HepG2 (cell line): ENCODE data around the gene HAGH. TPM values are rescaled to one million over a fixed set of nuclear protein-coding genes. Genes with fewer than 3 reads are reported as not detected.

ENCODE experiments used
- ATF1 ChIP-seq: IDR thresholded peaks from 2 replicates; pipeline ENCODE4 v1.6.1; 2016; ENCODE audit warnings: mild to moderate bottlenecking, control low read depth
- ATF6 ChIP-seq: sonication (generic); formaldehyde crosslinking; conservative IDR thresholded peaks from 2 replicates; pipeline ENCODE4 v1.4.0; 2020; ENCODE audit warnings: missing genetic modification reagents
- ATF7-NPFF ChIP-seq: sonication (generic); formaldehyde crosslinking; IDR thresholded peaks from 2 replicates; pipeline ENCODE4 v1.8.1; 2023; ENCODE audit warnings: mild to moderate bottlenecking, low read depth, missing genetic modification reagents, moderate library complexity
- CREB3 ChIP-seq: sonication (generic); formaldehyde crosslinking; IDR thresholded peaks from 2 replicates; pipeline ENCODE4 v1.5.0; 2020; ENCODE audit warnings: missing genetic modification reagents
- DMAP1 ChIP-seq: IDR thresholded peaks from 2 replicates; pipeline ENCODE4 v1.6.1; 2016
- FOXP1 ChIP-seq, 2 experiments: fragments of 450-650 bp in 1 of 2; IDR thresholded peaks; 2 replicates each; pipeline ENCODE4 v1.6.1; 2017 to 2018; ENCODE audit warnings: antibody characterized with exemption in 1 of 2
- GATAD1 ChIP-seq: IDR thresholded peaks from 2 replicates; pipeline ENCODE4 v1.6.1; 2016; ENCODE audit warnings: missing genetic modification reagents, missing compliant biosample characterization
- HMGXB4 ChIP-seq, 2 experiments: sonication (generic) in 1 of 2; formaldehyde crosslinking in 1 of 2; IDR thresholded peaks; 2 replicates each; pipeline versions ENCODE4 v1.4.0 to v1.6.1; 2018 to 2020; ENCODE audit warnings: missing genetic modification reagents in 2 of 2, borderline replicate concordance in 1 of 2, low read depth in 1 of 2, mild to moderate bottlenecking in 1 of 2, missing biosample characterization in 1 of 2
- IRF2 ChIP-seq: IDR thresholded peaks from 2 replicates; pipeline ENCODE4 v1.6.1; 2018; ENCODE audit warnings: missing genetic modification reagents, missing compliant biosample characterization
- KAT8 ChIP-seq: IDR thresholded peaks from 2 replicates; pipeline ENCODE4 v1.6.1; 2016; ENCODE audit warnings: missing genetic modification reagents, missing compliant biosample characterization
- KMT2A ChIP-seq: sonication (generic); formaldehyde crosslinking; IDR thresholded peaks from 2 replicates; pipeline ENCODE4 v1.4.0; 2020; ENCODE audit warnings: missing genetic modification reagents
- NFE2L1 ChIP-seq: sonication (generic); formaldehyde crosslinking; IDR thresholded peaks from 2 replicates; pipeline ENCODE4 v1.4.0; 2020; ENCODE audit warnings: missing genetic modification reagents, mild to moderate bottlenecking, borderline replicate concordance
- PHB2 ChIP-seq: fragments of 450-650 bp; IDR thresholded peaks from 2 replicates; pipeline ENCODE4 v1.6.1; 2018; ENCODE audit not compliant: partially characterized antibody
- SIN3A ChIP-seq: IDR thresholded peaks from 2 replicates; pipeline ENCODE4 v1.6.1; 2011; ENCODE audit warnings: low read depth, mild to moderate bottlenecking, control low read depth, low read length, borderline replicate concordance
- SP2 ChIP-seq: sonication (generic); formaldehyde crosslinking; IDR thresholded peaks from 2 replicates; pipeline ENCODE4 v1.5.1; 2020; ENCODE audit warnings: mild to moderate bottlenecking, missing genetic modification reagents
- TARDBP ChIP-seq: sonication (generic); formaldehyde crosslinking; IDR thresholded peaks from 2 replicates; pipeline ENCODE4 v1.8.0; 2022; ENCODE audit warnings: mild to moderate bottlenecking, missing genetic modification reagents
- UBTF ChIP-seq: sonication (generic); formaldehyde crosslinking; IDR thresholded peaks from 2 replicates; pipeline ENCODE4 v1.4.0; 2020; ENCODE audit warnings: mild to moderate bottlenecking, missing genetic modification reagents
- ZNF382 ChIP-seq: sonication (generic); formaldehyde crosslinking; IDR thresholded peaks from 2 replicates; pipeline ENCODE4 v1.5.0; 2020; ENCODE audit warnings: missing genetic modification reagents, mild to moderate bottlenecking, borderline replicate concordance
- ZNF451 ChIP-seq: sonication (generic); formaldehyde crosslinking; IDR thresholded peaks from 2 replicates; pipeline ENCODE4 v1.5.0; 2020; ENCODE audit warnings: mild to moderate bottlenecking, missing genetic modification reagents
- ZNF772 ChIP-seq: sonication (generic); formaldehyde crosslinking; IDR thresholded peaks from 2 replicates; pipeline ENCODE4 v1.5.0; 2020; ENCODE audit warnings: mild to moderate bottlenecking, missing genetic modification reagents
- ZNF891 ChIP-seq: sonication (generic); formaldehyde crosslinking; IDR thresholded peaks from 2 replicates; pipeline ENCODE4 v1.5.0; 2020; ENCODE audit warnings: mild to moderate bottlenecking, missing genetic modification reagents
- polyA plus RNA-seq, 8 experiments: library from polyadenylated mRNA; depleted of rRNA in 3 of 8; stranded (reverse) in 7 of 8; unstranded in 1 of 8; fragments of >200 nt; fragmentation: Illumina TruSeq in 4 of 8; extraction: Trizol in 4 of 8; gene quantifications; 2 replicates each; pipeline versions ENCODE4 v1.2.1 to v1.2.3, GENCODE V29; 2011 to 2016; ENCODE audit warnings: low read depth in 4 of 8, missing spikeins in 1 of 8, mixed read lengths in 1 of 8; ENCODE audit not compliant: insufficient read depth in 1 of 8
- total RNA-seq, 5 experiments: library from RNA; depleted of rRNA; stranded (reverse); fragments of >200 nt; fragmentation: Illumina TruSeq; extraction: Trizol; gene quantifications; 2 replicates each; pipeline ENCODE4 v1.2.3, GENCODE V29; 2016; ENCODE audit warnings: low read depth in 1 of 5

HAGH gene
- total and polyA plus RNA-seq, 2 of the 13 experiments (the other 11 are each of a cell fraction or from before 2014, with no cell fraction given): 70.4 to 95.4 TPM

GRCh38 chr16:1823821-1824220, 2.8 kb downstream of the HAGH start (continued):
- peak; percentile 52 for TF ChIP-seq UBTF (CRISPR knock-in tag)
- TF ChIP-seq DMAP1 (CRISPR knock-in tag): no peak
- TF ChIP-seq FOXP1 (IDR thresholded peaks at IDR 0.05): no peak
- no peak for TF ChIP-seq FOXP1 (CRISPR knock-in tag; IDR thresholded peaks at IDR 0.05)
- no peak for TF ChIP-seq ZNF382 (CRISPR knock-in tag)
- TF ChIP-seq NFE2L1 (CRISPR knock-in tag): no peak
- no peak for TF ChIP-seq ATF7-NPFF
- TF ChIP-seq KMT2A (CRISPR knock-in tag): peak; percentile 65; the same call in 1 of the 2 replicates
- 0 out of 2 replicates have a peak, but pooled peaks have one; percentile 50 for TF ChIP-seq ZNF772
- TF ChIP-seq KAT8 (CRISPR knock-in tag): 0 out of 2 replicates have a peak, but pooled peaks have one; percentile 51
- TF ChIP-seq TARDBP: 0 out of 2 replicates have a peak, but pooled peaks have one; percentile 21
- no peak for TF ChIP-seq PHB2
- no peak for TF ChIP-seq CREB3 (CRISPR knock-in tag)
- TF ChIP-seq ZNF451 (CRISPR knock-in tag): no peak
- 0 out of 2 replicates have a peak, but pooled peaks have one; percentile 32 for TF ChIP-seq IRF2
- TF ChIP-seq ATF6 (CRISPR knock-in tag): no peak
- TF ChIP-seq SIN3A: no peak
- no peak for TF ChIP-seq SP2 (CRISPR knock-in tag)
- TF ChIP-seq GATAD1 (CRISPR knock-in tag): peak; percentile 68
- TF ChIP-seq ATF1: no peak
- TF ChIP-seq ZNF891 (CRISPR knock-in tag): no peak
- peak in 1 of 2 experiments; percentile 74; a peak in 1 of 4 replicates for TF ChIP-seq HMGXB4 (CRISPR knock-in tag; IDR thresholded peaks at IDR 0.05; ENCODE audit: borderline replicate concordance in 1 of 2, low read depth in 1 of 2)
